Measurements from ENCODE around the gene SLU7. TPM values are rescaled to one million over a fixed set of nuclear protein-coding genes. Genes with fewer than 3 reads are reported as not detected.

Gene SLU7
- total RNA-seq, 1 experiment from 2014 or later = 62.1 TPM

DNA sequence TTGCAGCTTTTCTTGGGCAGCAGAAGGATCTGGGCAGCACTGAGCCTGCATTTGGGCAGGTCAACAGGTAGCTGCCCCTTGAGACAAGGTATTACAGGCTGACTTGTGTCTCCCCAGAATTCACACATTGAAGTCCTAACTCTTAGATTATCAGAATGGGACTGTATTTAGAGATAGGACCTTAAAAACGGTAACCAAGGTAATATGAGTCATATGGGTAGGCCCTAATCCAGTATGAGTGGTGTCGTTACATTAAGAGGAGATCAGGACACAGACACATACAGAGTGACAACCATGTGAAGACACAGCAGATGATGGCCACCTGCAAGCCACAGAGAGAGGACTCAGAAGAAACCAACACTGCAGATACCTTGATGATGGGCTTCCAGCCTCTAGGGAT lies 51.6 kb downstream of the SLU7 start:
- DNase-seq (ENCODE audit: low spot score) = no peak

DNA sequence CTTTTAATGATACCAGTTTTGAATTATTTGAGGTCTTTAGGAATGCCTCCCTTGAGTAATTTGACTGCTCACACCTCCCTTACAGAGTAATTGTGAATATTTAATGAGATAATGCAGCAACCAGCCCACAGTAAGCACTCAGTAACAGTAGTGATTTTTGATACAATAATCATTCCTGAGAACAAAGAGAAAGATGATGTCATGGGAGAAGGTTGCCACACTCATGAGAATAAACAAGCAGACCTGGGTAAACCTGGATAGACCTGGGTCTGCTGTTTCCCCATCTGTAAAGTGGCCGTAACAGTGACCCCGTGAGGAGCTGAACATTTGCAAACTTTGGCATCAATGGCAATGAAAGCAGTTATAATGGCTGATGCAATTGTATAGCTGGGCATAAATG lies 52.7 kb downstream of the SLU7 start:
- no peak for DNase-seq (ENCODE audit: low spot score)

DNA sequence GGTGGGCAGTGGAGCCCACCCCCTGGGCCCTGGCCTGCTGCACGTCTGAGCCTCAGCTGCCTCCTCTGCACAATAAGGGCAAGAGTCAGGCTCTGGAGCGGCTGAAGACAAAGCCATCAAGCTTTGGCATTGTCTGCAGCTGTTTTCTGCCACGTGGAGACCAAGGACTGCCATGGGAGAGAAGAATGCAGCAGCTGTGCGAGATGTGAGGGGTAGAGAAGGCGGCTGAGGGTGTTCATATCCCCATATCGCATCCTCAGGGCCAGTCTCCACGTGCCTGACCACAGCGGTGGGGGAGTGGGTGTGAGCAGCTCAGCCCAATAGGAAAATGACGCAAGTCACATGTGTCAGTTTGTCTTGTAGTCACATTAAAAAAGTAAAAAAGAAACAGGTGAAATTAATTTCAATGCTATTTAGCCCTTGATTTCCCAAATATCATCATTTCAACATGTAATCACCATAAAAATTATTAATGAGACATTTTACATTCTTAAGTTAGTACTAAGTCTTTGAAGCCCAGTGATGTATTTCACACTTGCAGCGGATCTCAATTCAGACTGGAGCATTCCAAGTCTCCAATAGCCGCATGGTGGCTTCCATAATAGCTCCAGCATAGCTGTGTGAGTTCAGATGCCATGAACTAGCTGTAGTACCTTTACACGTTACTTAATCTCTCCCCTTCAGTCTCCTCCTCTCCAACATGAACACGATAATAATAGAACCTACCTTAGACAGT lies 55.1 kb downstream of the SLU7 start:
- no peak for DNase-seq (ENCODE audit: low spot score)

DNA sequence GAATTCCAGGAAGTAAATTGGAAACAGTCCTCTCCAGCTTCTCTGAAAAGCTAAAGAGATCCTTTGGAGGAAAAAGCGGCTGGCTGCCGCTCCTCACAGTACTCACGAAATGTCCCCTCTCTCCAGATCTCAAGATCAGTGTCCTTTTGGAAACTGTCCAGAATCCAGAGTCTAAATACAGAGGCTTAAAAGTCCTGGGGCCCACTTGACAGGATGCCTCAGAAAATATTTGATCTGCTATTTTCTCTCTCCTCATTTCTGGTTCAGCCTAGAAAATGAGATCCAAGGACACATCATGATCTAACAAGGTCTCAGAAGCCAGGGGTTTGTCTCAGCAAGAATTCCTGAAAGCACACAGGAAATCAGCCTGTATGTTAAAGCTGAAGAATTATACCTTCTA lies 55.7 kb downstream of the SLU7 start:
- DNase-seq (ENCODE audit: low spot score) = no peak

DNA sequence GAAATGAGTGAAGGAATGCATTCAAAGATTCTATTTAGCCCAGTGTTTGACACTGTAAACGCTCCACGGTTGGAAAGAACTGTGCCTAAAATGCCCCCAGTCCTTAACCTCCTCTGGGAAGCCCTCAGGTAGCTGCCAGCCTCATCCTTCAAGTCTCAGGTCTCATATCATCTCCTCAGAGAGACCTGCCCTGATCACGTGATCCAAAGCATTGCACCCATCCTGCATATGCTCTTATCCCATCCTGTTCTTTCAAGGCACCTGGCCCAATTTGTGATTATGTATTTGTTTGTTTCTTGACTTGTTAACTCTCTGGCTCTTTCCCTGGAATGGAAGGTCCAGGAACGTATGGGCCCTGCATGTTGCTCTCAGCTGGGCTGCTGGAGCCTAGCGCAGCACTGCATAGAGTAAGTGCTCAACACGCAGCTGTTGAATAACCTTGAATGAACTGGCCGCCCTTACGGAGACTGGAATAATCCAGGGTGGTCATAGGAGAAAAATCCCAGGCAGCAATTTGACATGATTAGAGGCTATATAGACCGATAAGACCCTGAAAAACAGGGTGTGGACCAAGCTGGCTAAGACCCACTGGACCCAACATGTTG lies 57.2 kb downstream of the SLU7 start:
- DNase-seq (ENCODE audit: low spot score) = no peak

DNA sequence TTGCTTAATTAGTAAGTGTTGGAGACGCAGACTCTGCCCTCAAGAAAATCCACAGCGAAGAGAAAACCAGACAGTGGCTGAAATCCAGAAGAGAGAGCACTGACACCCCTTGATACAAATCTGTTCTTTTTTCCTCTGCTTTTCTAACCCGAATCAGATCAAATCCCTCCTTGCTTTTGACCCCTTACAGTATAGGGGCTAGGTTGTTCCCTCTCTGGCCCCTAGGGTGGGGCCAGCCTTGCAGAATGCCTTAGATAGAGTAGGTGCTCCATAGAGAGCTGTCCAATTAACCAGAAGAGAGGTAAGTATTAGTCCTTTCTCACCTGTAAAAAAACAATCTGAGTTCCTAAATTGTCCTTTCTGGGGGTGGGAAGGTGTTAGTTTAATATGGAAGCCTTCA lies 58.6 kb downstream of the SLU7 start:
- no peak for DNase-seq (ENCODE audit: low spot score)

DNA sequence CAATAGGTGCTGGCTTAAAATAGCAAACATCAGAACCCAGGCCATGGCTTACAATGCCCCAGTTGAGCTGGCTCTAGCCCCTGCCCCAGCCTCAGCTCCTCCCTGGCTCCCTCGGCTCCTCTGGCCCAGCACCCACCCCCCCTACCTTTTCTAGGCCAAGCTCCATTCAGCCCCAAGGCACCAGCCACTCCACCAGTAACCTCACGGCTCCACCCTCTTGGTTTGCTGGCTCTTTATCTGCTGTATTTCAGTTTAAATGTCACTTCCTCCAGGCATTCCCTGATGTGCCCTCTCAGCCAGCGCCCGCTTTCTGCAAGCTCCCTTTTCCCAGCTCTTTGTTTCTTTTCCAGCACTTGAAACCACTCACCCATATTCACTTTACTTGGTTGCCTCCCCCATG lies 59.1 kb downstream of the SLU7 start:
- no peak for DNase-seq (ENCODE audit: low spot score)

DNA sequence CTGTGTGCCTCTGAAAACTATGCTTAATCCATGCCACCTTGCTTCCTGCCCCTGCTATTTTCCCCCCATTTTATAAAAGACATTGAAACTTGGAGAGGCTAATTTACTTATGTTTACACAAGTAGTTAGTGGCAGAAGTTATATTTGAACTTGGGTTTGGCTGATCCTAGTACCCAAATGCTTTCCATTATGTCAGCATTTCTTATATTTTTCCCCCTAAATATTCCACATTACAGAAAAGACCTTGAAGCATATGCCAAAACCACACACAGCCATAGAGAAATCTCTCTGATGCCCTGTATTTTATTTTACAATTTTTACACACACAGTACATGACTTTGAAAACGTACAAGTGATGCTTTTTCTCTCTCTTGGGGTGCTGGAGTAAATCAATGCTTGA lies 59.6 kb downstream of the SLU7 start:
- no peak for DNase-seq (ENCODE audit: low spot score)

DNA sequence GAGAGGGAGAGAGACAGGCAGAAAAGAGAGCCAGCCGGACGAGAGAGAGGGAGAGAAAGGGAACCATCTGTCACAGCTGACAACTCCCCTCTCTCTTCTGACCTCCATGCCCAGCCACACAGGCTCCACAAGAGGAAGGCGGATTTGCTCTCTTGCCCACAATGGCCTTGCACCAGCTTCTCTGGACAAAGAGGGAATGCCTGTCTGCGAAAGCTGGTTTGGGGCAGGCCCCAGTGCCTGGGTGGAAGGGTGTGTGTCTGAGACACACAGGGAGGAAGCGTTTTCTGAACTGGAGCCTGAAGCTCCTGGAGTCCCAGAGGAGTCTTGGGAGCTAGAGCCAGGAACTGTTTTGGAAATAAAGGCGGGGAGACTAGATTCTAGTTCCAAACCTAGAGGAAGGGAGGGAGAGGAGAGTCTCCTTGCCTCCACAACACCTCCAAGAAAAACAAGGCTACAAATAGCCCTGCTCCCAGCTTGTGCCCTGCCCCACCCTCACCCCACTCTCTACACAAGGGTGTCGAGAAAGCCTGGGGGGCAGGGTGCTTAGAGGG lies 60.9 kb downstream of the SLU7 start:
- DNase-seq (ENCODE audit: low spot score) = no peak

DNA sequence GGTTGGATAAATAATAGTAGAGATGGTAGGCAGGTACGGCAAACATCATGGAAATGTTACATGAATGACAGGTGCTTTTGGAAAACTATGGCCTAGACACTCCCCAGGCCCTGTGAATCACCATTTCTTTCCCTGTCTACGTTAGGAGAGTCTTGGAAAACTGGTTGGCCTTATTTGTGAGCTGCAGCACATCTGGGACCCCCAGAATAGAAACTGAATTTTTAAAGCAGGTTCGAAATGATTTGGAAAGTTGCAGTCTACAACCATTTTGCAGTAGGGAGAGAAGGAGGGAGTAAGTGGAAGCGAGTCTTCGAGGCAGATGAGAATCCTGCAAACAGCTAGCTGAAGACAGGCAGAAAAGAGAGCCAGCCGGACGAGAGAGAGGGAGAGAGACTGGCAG lies 61.5 kb downstream of the SLU7 start:
- DNase-seq (ENCODE audit: low spot score) = no peak

DNA sequence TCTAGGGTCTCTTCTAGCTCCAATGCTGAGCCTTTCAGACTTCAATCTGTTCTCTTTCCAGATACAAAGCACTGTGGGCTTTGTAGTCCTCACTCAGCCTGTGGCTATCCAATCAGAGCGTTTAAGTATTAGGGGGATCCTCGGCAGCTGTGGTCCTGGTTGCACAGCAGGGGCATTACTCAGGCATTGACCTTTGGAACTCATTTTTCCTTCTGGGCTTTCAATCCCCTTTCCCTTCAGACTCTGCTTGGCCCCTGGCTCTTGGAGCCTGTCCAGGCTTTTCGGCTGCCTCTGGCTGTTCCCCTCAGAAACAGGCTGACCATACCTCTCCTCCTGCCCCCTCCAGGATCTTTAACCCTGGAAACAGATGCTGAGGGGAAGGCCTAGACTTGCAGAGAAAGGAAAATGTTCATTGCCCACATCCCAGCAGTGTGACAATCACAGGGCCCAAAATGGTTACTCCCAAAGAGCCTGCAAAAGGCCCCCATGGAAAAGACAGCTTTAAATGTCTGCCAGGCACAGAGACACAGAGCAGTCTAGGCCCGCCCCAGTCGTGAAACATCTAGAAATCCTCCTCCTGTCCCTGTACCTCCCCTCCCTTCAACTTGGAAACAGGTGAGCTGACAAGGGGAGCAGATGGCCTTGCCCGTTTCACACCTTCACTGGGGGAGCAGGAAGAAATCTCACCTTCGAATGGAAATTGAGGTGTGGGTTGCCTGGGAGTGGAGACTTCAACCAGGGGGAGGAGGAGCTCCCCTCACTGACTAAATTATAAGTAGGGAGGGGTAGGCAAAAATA lies 62.1 kb downstream of the SLU7 start:
- no peak for DNase-seq (ENCODE audit: low spot score)

DNA sequence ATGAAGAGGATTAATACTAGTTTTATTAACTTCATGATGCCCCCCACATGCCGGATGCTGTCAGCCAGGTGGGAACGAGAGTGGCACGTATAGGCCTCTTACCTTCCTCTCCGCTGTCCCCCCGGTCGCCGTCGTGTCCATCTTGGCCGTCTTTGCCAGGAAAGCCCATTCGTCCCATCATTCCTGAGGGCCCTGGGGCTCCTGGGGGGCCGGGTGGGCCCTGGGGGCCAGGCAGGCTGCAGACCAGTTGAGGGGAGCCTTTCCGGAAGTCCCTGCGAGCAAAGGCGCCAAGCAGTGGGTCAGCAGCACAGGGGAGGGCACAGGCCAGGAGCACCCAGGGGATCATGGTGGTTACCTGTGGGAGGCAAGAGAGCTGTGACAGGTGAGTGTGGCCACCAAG lies 64.2 kb downstream of the SLU7 start:
- DNase-seq (ENCODE audit: low spot score) = no peak

DNA sequence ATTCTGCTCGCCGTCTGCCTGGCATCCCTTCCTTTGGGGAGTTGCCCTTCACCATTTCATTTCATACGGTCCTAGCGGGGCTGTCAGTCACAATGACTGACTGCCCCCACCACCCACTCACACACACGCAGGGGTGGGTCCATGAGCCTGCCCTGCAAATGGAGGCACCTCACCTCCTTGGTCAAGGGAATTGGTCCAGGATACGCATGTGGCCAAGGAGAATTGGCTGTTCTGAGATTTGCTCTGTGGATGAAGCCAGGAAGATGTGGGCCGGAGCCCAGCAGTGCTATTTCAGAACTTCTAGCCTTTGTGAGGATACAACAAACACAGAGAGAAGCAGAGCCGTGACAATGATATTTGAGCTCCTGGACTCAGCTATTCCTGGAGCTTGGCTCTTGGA lies 65.5 kb downstream of the SLU7 start:
- no peak for DNase-seq (ENCODE audit: low spot score)

DNA sequence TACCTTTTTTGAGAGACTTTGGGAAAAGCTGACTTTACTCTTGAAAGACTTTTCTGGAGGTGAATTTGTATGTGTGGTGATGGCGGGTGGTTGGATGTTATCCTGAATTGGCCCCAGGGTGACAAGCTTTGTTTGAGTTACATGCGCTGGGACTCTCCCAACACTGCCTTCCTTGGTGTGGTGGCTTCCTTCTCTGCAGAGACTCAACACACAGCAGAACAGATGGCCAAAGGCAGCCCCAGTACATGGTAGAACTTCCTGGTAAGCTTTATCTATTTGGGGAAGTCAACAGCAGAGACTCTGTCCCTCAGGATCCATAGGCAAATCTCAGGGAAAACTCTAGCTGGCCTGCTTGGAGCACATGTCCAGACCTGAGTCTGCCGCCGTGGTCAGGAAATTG lies 66.6 kb downstream of the SLU7 start:
- no peak for DNase-seq (ENCODE audit: low spot score)

Other genes starting within 250 kb of the SLU7 start
- 0.17 and 1.5 TPM in 2 replicates for gene FABP6, start 189.6 kb downstream of the SLU7 start, total RNA-seq (2014; rRNA removed; shearing (Covaris generic))
- gene CCNJL, start 106.5 kb downstream of the SLU7 start, total RNA-seq (2014; rRNA removed; shearing (Covaris generic)) = 10.5 and 15.2 TPM in 2 replicates
- gene C1QTNF2, start 48.5 kb downstream of the SLU7 start, total RNA-seq (2014; rRNA removed; shearing (Covaris generic)) = 1.5 and 1.6 TPM in 2 replicates
- gene FAM200C, start 19.0 kb downstream of the SLU7 start, total RNA-seq (2014; rRNA removed; shearing (Covaris generic)) = 14.1 and 17.9 TPM in 2 replicates
- gene PTTG1, start 2.8 kb upstream of the SLU7 start, total RNA-seq (2014; rRNA removed; shearing (Covaris generic)) = 292 and 382 TPM in 2 replicates

Measured in A172 (cell line).